Activated CD4-positive, alpha-beta T cell treated with anti-CD3 and anti-CD28 coated beads for 24 hours (primary cell): ENCODE measurements around the gene EDIL3.

Experiments
- DNase-seq, 2 donors: peaks; one replicate each; pipeline ENCODE4 v3.0.0-alpha.2; 2020; ENCODE audit warnings: low read depth in 2 of 2

EDIL3 gene, protein sequence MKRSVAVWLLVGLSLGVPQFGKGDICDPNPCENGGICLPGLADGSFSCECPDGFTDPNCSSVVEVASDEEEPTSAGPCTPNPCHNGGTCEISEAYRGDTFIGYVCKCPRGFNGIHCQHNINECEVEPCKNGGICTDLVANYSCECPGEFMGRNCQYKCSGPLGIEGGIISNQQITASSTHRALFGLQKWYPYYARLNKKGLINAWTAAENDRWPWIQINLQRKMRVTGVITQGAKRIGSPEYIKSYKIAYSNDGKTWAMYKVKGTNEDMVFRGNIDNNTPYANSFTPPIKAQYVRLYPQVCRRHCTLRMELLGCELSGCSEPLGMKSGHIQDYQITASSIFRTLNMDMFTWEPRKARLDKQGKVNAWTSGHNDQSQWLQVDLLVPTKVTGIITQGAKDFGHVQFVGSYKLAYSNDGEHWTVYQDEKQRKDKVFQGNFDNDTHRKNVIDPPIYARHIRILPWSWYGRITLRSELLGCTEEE

DNA sequence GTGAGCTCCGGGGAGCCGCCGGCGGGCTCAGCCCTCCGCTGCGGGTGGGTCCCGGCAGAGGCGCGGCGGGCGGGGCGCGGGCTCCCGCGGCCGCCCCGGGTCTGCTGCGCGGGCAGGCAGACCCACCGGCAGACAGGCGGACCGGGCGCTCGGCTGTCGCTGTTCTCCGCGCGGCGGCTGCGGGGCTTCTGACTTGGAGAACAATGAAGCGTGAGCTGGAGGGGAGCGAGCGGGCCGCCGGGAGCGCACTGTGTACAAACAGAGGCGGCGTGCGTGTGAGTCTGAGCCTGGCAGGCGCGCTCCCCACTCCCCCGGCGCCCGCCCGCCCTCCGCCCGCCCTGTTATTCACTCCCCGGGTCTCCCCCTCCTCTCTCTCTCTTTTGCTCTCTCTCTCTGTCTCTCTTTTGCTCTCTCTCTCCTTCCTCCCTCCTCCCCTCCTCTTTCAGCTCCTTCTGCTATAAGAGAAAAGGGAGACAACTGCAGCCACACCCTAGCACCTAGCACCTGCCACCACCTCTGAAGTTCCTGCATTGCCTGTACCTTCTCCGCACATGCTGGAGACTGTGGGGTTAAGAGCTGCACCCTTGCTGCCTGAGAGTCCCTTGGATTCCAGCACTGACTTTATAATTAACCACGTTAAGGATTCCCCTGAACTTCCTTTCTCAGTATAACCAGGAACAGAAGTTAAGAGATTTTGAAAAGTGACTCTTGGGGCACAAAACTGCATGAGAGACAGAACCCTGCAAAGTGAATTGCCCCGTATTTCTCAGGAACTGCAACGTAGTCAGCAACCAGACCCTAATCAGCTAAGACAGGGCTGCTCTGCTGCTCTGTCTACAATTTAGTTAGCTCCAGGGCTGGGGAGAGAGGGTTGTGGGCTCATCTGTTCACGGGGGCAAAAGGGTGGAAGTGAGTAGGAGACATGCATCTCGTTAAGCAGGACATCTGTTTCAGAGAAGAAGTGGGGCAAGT is at the start of gene EDIL3:
Gene EDIL3 (minus strand): TSS at position 277 of the 972 bp plus-strand sequence. CDS start 506 bp downstream, outside the sequence.
- DNase-seq = no peak

DNA sequence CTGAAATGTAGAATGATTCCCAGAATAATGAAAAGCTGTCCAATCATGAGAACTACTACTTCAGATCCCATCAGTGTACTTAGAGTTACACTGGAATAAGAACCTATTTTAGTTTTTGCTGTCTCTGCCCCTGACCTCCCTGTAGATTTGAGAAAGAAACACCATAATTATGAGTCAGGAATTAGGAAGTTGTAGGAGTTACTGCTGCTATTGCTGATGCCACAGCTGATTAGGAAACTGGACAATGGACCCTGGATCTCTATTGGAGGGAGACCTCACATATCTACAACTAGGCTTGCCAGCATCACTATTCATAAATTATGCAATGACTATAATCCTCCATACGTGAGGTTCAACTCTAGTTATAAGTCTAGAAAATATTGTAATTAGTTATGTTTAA is 48.8 kb upstream of the EDIL3 start:
- no peak for DNase-seq

DNA sequence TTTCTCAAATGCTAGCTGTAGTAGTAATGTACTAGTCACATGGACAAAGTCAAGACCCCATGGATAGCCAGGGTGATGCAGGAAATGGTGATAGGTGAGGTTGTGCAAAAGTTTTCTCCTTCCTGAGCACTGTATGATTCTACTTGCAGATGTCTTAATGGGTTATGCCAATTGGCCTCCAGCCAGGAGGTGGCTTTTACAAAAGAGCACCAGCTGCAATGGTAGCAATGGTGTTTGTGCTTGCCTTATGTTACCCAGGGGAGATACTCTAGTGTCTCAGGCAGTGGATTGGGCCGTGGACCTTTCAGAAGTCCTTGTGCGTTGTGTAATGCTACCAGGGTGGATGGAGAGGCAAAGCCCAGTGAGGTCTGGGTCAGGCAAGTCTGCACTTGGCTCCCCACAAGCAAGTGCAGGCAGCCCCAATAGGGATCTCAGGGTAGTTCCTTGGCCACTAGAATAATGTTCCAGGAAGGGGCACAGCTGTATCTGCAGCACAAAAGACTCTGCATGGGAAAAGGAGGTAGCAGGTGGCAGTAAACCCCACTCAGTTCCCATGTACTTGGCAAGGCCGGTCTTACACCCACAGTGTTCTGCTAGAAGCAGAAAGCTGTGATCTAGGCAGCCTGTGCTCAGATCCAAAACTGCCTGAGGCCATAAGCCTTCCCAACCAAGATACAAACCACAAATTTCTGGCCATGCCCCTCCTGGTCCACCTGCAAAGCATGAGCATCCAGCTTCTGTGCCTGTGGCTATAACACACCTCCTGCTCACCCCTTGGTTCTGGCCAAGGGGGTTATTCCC is 46.4 kb upstream of the EDIL3 start:
- DNase-seq = no peak

DNA sequence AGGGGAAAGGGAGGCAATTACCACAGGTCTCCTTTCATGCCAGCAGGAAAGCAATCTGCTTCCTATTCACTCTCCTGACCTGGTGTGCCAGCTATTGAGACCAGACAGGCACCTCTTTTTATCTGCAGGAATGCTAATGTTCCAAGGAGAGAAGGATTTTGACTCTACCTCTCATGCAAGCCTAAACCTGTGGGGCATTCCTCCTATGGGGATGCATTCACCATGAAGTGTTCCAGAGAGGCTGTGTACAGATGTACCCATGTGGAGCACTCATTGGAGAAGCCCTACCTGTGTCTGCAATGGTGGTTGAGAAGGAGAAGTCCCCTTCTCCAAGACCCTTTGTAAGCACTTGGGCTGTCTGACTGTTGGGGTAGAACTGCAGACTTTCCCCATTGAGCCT is 45.4 kb upstream of the EDIL3 start:
- DNase-seq = no peak

DNA sequence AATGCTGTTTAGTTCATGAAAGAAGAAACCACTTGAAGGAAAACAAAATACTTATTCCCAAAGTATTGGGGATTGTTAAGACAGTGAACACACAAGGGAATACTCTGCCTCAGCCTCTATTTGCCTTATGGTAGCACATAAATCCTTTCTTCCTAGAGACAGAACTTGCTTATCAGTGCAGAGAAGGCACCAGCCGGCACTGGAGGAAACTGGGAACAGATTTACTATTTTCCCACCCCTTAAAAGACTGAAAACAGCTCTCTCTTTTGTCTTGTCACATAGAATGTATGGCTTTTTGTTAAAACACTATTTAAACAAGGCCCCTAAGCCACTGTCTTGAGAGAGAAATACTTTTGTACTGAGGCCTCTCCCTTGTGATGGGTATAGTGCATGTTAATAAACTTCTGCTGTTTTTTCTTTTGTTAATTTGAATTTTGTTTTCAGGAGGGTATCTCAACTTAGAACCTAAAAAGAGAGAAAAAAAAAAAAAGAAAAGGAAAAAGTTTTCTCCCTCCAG is 40.7 kb upstream of the EDIL3 start:
- no peak for DNase-seq

DNA sequence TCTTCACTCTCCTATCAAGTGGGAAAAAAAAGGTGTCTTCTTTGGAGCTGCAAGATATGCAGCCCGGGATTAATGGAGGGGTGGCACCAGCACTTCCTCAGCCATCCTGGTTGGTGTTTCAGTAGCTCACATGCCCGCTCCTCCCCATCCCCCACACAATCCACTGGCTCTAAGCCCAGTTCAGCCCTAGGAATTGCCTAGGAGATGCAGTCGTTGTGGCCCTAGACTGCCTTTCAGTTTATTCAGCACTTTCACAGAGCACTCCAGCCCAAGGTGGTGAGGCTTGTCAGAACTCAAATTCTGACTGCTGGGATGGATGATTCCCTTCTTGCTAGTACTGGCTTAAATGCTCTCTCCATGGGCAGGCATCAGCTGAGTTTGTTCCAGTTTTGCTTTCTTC is 35.1 kb upstream of the EDIL3 start:
- DNase-seq = no peak

DNA sequence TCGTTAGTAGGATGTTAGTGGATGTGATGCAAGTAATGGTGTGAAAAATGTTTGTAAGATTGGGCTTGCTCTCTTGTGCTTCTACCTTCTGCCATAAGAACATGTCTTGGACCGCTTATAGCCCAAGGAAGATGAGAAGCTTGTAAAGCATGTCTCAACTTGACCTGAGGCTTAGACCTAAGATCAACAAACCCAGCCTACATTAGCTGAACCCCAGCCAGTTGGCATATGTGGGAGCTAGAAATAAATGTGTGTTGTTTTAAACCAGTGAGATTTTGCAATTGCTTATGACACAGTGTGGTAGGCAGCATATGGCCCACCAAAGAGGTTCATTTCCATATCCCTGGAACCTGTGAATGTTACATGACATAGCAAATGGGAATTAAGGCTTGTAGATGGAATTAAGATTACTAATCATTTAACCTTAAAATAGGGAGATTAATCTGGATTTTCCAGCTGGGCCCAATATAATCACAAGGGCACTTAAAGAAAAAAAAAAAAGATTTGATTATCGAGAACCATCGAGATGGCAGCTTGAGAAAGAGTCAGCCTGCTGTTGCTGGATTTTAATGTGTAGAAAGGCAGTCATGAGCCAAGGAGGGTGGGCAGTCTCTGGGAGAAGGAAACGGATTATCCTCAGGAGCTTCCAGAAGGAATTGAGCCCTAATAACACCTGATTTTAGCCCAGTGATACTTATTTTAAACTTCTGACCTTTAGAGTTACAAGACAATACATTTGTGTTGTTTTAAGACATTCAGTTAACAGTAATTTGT is 27.3 kb upstream of the EDIL3 start:
- DNase-seq = no peak

DNA sequence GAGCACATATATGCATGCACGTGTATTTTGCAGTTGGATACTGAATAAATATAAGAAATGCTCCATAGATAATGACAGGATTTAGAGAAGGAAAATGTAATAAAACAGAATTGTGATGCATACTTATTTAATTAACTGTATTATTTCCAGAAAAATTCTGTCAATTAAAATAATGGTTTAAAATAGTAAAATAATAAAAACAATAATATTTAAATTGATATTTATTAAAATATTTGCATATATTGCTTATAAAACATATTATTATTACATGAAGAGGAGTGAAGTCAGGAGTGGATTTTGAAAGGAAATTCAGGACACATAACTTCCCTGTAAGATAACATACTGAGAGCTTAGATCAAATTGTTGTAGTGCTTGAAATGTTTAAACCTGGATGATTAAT is 21.4 kb upstream of the EDIL3 start:
- DNase-seq = no peak

DNA sequence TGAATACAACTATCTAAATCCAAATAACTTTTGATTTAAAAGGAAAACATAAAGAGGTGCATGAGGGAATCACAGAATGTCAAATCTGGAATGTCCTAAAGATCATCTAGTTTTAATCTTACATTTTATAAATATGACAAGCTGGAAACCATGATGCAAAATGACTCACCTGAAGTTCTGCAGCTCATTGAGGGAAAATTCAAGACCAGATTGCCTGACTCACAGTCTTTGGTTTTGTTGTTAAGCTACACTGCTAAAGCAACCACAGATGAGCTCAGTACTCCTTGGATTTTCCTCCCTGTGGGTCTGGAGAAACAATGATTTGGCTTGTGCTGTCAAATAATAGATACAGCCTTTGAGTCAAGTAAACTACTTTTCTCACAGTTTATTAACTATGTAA is 19.1 kb upstream of the EDIL3 start:
- no peak for DNase-seq

DNA sequence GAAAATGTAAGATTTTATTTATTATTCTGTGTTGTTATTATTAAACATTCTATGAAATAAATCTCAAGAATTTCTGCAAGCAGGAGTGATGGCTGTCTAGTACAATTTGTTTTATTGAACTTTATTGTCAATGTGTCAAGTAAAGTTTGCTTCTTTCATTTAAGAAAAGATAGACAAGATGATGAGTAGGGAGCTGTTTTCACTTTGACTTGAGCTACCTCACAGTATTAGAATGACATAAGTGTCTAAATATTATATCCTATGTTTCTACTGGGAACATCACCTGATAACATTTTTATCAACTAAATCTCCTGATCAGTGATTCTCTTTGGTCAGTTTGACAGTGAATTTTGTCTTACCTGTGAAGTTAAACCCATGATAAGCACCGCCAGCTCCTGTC is 12.7 kb upstream of the EDIL3 start:
- DNase-seq = no peak

DNA sequence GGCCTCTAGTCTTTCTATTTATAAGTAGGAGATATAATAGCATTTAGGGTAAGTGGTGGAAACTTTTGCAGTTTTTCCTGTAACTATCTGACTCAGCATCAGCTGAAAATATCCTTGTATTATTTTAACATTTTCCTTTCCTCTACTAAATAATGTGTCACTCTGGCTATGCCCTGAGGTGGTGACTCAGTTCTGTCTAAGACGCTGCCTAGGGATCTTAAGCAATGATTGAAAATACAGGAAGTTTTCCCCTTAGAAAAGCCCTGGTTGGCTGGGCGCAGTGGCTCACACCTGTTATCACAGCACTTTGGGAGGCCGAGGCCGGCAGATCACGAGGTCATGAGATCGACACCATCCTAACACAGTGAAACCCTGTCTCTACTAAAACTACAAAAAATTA is 9.3 kb upstream of the EDIL3 start:
- no peak for DNase-seq

DNA sequence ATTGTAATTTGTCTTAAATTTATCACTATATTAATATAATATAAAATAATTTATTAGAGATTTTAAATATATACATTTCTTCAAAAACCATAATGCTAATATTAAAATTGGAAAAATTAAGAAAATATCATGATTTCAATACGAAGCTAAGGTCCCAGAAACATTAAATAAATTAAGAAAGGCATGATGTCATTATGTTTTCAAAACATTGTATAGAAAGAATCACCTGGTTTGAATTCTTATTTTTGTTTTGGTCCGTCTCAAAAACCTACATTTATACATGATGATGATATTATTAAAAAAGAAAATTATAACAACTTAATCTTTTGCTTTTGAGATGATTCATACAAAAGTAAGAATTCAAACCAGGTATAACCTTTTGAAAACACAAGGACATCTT is 8.2 kb upstream of the EDIL3 start:
- DNase-seq = no peak

DNA sequence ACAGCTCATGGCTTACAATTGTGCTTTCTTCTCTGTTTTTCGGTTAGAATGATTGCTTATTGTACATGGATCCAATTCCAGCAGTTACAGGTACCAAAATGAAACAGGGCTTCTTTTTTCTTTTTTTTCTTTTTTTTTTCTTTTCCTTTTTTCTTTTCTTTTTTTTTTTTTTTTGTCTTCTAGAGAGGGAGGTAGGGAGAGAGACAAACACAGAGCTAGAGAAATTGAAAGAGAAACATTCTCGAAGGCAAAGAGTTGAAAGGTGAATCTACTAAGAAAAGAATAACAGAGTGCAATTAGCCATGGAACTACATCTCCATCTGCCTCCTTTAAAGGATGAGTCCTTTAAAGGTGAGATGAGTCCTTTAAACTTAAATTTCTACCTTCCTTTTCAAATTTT is 1.0 kb upstream of the EDIL3 start:
- DNase-seq = no peak

DNA sequence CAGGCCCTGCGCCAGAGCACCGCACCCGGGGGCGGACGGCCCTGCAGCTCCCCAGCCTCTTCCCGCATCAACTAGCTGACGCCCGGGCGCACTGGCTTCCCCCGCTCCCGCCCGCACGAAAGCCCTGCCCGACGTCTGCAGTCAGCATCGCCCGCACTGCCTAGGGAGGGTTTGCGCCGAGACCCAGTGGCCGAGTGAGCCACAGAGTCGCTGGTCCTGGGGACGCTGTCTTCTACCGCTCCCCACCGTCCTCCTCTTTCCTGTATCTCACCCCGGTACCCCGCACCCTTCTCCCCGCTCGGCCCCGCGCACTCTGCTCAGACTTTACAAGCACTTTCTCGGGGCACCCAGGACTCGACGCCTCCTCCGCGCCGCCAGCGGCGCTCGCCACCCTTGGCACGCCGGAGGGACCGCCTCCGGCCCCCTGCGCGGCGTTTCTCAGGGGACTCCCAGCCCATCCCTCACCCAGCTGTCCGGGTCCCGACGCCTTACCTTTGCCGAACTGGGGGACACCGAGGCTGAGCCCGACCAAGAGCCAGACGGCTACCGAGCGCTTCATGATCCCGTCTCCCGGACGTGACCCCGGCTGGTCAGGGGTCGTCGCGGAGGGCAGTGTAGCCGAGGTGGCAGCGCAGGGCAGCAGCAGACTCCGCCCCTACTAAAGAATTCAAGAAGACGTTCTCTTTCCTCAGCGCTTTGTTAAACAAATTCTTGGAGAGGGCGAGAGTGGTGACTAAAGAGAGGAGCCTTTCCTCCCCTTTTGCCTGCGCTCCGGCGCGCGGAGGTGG is 670 bp downstream of the EDIL3 start:
- no peak for DNase-seq

DNA sequence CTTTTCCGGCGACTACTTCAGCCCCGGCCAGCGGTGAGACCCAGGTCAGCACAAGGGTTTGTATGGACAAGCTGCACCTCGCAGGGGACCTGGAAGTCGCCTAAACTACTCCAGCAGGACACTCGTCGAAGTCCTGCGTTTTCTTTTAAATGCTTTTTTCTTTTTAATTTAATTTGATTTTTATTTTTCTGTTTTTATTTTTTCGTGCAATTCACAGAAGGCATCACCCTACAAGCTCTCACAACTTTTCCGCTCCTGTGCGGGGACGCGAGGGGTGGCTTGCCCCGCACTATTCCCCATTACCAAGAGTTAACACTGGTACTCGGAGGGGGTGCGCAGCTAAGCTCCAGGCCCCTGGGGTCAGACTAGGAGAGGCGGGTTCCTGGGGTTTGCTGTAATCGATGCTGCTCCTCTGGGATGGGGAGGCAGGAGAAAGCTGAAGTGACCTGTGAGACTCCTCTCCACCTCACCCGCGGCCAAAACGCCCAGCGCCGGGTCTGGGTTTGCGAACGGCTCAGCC is 1.3 kb downstream of the EDIL3 start:
- DNase-seq = no peak

DNA sequence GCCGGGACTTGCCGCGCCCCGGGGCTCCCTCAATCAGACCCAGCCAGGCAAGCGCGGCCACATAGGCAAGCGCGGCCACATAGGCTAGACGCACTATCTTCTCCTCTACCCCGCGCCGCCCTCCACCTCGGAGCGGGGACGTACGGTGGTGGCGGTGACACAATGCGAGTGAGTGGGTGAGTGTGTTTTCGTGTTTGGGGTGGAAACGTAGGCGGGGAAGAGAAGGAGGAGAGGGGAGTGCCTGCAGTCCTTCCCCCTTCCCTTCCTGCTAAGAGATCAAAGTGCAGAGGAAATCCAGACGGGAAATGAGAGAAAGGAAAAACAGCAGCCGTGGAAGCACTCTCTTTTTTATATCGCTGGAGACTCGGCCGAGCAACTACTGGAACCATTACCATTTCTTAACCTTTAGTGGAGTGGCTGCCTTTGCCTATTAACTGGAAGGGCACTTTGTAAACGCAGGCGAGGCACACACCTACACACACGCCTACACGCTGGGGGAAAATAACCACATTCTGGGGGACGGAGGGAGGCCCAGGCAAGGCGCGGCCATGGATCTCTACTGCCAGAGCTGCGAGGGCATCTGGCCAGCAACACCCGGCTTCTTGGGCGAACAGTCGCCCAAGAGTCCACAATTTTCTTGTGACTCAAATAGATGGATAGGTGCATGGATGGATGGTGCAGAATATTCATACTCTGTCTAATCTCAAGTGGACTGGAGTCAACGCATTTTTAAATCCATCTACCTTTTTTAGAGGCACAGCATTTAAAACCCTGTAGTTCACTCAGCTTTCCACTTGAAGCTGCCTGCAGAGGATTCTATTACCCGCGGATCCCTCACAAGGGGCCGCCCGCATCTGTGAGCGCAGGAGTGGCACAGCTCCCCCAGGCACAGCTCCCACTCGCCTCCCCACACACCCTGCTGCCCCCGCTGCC is 2.1 kb downstream of the EDIL3 start:
- no peak for DNase-seq

DNA sequence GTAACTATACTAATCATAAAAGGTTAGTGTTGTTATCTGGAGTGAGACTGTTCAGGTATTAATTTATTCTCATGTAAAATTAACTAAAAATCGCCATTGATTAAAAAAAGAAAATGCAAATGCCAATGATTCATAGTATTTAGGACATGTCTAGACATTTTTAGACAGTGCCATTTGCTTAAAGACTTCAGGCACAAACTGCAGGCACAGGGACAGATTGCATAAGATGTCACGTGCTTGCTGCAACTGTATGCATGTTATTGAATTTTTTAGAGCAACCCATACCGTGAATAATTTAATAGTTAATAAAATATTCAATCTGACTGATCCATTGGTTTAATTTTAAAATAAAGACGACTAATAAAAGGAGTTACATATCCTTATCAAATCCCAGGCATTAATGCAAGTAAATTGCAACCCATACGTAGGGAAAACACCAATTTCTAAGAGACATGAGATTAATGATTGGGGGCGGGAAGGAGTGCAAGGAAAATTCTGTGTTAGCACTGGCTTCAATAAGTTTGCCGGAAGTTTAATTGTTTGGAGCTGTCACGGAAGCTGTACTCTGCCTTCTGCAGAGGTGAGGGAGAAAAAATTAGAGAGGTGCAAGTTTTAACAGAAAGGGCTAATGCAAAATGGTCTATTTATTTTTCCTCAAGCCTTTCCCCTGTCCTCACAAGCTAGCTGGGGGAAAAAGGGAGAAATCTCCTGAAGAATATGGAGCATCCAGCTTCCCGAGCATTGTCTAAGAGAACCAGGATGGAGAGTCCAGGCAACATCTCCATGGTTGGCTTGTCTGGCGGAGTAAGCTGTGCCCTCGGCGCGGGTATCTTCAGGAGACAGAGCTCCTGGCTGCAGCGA is 2.9 kb downstream of the EDIL3 start:
- no peak for DNase-seq

DNA sequence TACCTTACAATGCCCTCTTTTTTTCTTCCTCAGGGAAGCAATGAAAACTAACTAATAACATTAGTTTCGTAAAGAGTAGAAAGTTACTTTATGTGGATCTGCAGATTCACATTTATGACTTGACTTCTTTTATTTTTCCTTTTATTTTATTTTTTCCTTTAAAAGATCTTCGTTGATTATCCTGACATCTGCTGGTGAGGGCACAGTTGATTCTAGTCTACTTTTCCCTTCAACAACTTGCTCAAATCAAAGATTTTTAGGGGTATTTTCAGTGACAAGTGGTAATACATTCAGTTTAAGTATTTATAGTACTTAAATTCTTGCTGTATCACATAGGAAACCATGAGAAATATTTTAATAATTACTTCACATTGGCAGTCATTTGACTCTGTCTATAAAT is 4.9 kb downstream of the EDIL3 start:
- no peak for DNase-seq
